IPS-NIHi11 (cell line): ENCODE measurements around the gene KRT81.
A peak's percentile ranks its signal among the peaks of the same experiment; 100 is the strongest.
"Not testable (repeated sequence)": the region's sequence is repeated elsewhere in the genome, so short reads cannot be mapped to it uniquely, and the experiment has no call there.

Source experiments
- DNase-seq: peaks from one replicate; pipeline ENCODE4 v3.0.0; 2012; ENCODE audit warnings: mixed read lengths, low spot score

KRT81 gene

DNA sequence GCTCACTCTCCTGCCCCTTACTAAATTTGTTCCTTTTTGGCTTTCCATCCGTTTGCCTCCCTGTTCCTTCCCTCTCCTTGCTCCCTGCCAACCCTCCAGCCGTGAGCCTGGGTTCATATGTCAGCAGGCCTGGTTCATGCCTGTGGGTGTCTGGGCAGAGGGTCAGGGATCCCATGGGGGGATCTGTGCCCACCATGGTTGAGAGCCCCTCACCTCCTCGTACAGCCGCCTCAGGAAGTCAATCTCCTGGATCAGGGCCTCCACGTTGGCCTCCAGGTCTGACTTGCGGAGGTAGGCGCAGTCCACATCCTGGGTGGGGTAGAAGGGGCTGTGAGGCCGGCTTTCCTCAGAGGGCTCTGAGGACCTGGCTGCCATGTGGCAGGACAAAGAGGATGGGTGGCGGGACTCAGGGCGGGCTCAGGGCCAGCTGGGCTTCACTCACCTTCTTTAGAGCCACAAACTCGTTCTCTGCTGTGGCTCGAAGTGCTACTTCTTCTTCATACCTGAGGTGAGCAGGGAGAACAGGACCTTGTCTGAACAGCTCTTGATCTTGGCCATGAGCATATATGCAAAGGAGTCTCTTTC lies 26.2 kb upstream of the KRT81 start:
- no peak for DNase-seq

DNA sequence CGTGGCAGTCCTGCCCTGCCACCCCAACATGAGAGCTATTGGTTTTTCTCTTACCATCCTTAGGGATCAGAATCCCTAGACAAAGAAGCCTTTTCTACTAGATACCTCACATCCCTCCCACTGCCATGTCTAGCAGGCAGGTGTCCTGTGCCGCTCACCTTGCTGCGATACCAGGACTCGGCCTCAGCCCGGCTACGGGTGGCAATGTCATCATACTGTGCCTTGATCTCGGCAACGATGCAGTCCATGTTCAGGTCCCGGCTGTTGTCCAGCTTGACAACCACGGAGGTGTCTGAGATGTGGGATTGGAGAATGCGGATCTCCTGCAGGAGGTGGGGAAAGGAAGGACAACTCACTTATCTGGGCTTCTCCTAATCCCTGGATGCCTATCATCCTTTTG lies 25.4 kb upstream of the KRT81 start:
- no peak for DNase-seq

DNA sequence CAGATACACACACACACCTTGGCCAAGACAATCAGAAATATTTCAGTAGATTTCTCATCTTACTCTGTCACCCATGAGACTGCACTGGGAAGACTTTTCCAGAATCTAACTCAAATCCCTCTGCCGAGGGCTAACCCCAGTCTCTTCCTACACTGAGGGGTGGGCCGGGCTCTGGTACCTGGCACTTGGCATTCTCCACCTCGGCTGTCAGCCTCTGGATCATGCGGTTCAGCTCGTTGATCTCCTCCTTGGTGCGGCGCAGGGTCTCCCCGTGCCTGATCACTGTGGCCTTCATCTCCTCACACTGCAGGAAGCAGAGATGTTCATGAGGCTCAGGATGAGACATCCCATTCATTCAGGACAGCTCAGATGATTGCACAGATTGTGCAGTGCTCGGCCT lies 25.0 kb upstream of the KRT81 start:
- no peak for DNase-seq

DNA sequence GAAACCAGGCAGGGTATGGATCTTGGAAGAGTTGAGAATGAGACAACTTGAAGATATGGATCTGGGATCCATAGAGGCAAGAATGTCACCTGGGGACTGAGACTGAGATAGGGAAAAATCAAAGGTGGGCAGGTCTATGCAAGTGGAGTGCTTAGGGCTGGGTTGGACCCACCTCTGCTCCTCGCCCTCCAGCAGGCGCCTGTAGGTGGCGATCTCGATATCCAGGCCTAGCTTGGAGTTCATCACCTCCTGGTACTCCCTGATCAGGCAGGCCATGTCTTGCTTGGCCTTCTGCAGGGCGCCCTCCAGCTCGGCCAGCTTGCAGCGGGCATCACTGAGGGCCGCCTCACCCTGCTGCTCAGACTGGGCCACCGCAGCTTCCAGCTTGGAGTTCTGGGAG lies 24.4 kb upstream of the KRT81 start:
- DNase-seq = peak; percentile 73

DNA sequence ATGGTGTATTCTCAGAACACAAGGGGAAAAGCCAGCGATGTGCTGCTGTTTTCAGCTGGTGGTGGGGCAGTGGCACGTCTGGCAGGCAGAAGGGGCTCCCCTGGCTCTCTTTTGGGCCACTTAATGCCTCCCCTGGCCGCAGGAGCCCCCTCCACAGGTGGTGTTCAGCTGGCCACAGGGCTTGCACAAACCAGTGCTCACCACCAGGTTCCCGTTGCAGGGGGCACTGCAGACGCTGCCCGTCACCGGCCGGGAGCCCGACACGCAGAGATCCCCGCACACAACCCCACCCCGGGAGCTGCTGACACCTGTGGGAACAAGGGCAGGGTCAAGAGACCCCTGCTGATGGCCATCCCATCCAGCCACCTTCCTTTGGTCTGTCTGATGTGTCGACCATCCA lies 23.2 kb upstream of the KRT81 start:
- DNase-seq = no peak

DNA sequence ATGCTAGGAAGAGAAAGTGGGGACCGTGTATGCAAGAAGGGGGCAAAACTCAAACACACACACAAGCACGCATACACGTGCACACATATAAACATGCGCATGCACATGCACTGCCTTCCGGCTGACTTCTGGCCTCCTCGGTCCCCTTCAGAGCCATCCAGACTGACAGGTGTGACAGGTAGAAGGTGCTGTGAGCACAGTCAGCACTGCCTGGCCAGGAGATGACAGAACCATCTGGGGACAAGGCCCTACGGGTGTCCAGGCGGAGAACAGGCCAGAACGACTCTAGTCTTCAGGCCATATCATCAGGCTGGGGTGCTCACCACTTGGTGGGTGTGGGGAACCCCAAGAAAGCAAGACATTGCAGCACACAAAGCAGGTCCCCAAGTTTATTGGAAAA lies 22.6 kb upstream of the KRT81 start:
- no peak for DNase-seq

DNA sequence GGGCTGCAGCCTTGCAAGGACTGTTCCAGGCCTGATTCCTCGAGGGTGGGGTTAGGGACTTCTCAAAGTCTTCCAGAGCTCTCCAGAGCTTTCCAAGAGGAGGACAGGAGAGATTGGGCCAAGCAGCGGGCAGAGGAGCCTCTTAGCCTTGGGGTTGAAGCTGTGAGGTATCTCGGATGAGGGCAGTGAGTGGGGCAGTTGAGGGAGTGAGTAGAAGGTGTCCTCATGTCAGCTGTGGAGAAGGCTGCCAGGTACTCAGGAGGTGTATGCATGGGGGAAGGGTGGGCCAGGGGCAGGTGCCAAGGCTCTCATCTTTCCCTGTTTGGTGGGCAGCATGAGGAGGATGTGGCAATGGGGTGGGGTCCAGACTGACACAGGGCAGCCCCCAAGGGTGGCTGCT lies 22.1 kb upstream of the KRT81 start:
- DNase-seq = no peak

DNA sequence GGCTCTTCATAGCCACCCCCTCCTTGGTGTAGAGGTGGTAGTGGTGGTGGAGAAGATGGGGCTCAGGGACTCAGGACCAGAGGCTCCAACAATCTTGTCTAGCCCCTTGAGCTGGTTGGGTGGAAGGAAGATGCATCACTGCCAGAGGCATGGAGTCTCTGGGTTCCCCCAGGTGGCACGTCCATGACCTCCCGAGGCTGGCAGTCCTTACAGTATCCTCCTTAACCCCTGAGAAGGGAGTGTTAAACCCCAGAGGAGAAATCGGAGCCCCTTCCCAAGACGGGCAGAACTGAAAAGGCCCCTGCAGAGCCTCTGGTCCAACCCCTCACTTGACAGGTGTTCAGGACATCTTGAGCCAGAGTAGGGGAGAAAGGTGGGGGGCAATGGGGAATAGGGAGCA lies 20.8 kb upstream of the KRT81 start:
- DNase-seq = no peak

DNA sequence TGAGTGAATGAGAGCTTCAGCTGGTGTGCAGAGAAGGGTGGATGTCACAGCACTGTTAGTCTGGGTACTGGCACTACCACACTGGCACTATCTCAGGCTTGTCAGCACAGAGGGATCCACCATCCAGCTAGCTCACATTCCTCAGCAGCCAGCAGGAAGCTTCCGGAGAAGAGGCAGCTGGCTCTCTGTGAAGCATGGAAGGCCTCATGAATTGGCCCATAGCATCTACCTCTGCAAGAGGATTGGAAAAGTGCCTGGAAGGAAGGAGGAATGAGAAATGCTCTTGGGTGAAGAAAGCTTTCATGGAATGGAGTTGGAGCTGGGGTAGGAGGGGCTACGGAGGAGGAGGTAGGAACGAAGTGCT lies 19.9 kb upstream of the KRT81 start:
- DNase-seq = no peak

DNA sequence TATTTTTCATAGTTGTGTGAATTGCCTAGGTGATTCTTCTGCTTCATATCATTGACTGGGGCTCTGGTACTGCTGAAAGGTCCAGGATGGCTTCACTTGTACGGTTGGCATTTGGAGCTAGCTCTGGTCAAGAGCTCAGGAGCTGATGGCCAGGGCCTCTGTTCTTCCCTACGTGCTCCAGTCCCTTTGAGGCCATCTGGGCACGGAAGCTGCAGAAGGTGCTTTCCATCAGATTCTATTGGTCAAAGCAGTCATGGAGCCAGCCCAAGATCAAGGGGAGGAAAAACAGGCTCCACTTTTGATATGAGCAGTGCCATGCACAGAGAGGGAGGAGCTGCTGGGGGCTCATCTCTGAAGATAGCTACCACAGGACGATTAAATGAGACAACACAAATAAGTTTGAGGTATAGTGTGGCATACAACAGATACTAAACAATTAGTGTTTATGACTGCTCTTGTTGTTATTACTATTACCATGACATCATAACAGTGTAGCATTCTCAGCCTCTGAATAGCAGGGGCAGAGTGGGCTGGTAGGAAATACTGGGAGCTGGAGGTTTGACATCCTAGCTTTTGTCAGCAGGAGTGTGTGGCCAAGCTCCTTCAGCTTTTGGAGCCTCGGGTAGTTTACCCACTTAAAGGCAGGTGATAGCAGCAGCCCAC lies 19.4 kb upstream of the KRT81 start:
- no peak for DNase-seq

DNA sequence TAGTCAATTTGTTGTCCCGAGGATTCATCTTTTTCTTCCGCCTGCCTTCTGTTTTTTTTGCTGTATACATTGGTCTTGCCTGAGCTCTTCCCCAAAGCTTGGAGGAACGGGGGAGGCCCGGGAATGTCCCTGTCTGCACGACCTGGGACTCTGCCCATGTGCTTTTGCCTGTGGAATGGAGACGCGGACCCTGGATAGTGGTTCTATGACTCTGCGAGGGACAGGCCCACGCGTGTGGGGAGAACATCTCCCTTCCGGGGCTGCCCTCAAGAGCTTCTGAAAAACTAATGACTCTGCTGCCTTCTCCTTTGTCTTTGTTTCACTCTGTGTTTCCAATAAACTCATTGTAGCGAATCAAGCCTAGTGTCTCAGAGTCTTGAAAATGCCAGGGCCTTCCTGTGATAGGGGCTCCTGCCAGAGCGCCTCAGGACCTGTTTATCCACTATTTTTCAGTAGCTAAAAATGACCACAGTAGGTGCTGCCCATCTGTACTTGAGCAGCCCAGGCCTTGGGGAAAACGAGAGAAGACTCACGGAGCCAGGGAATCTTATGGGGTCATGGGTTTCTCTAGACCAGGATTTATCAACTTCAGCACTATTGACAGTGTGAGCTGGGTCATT lies 17.6 kb upstream of the KRT81 start:
- no peak for DNase-seq

DNA sequence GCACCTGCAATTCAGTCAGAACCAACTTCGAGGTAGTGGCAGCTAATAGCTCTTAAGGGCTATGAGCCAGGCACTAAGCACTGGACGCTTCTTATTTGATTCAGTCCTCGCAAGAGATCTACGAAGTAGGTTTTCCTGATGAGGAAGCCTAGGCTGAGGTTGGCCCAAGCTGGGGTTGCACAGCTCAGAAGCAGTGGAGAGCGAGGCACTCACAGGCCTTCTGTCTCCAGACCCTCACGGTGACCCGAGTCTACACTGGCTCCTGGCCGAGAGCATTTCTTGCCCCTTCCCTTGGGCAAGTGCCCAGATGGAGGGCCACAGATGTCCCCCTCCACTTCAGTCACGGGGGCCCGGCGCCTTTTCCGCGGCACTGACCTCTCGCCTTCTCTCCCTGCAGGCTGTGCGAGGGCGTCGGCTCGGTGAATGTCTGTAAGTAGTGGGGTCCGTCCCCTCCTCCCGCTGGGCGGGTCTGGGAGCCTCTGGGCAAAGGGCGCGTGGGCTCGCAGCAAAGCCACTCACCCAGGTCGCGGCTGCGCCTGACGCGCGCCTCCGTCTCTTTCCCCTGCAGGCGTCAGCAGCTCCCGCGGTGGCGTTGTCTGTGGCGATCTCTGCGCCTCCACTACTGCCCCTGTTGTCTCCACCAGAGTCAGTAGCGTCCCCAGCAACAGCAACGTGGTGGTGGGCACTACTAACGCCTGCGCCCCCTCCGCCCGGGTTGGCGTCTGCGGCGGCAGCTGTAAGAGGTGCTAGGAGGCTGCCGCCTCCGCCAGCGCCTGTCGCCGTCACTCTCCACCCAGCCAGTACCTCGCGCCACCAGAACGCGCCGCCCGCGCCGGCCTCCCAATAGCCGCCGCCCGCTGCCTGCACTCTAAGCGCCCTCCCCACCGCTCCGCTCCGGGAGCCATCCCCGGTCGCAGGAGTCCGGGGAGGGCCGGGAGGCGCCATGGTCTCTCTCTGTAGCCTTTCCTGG lies 16.8 kb upstream of the KRT81 start:
- DNase-seq = peak; percentile 88

DNA sequence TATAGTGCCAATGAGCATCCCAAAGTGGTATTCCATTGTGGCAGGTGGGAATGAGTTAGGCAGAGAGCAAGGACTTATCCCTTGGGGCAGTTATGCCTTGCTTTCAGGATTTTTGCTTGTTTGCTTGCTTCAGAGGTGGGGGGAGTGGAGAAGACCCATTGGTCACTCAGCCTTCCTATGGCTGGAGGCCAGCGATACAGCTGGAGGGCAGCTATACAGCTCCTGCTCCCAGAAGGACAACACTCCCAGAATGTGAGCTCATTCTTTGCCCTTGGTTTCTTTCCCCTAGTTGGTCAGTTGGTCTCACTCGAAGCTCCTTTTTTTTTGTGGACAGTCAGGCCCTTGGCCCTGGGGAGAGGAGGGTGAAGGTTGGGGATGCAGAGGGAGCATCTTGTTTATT lies 15.4 kb upstream of the KRT81 start:
- no peak for DNase-seq

DNA sequence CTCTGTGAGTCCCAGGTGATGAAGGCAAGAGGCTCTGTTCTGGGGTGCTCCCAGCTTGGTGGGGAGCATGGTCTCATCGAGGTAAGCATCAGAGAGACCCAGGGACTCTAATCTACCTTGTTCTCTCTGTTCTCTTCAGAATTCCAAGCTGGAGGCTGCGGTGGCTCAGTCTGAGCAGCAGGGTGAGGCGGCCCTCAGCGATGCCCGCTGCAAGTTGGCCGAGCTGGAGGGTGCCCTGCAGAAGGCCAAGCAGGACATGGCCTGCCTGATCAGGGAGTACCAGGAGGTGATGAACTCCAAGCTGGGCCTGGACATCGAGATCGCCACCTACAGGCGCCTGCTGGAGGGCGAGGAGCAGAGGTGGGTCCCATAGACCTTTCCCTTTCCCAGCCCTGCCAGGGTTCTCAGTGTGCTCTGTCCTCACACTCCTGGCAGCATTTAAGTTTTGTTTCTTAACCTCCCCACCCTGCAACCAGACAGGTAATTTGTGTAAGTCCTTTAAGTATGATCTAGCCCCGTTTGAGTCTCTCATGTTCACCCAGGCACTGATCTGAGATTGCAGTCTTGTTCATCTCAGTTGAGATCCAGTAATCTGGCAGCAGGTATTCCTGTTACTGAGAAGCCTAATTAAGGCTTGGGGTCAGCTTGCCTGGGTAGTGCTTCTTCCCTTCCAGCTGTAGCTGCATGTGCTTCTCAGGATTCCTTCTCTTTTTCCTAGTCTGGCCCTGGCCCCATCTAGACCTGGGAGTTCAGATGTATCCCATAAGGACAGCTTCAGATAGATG lies 14.8 kb upstream of the KRT81 start:
- peak; percentile 43 for DNase-seq

DNA sequence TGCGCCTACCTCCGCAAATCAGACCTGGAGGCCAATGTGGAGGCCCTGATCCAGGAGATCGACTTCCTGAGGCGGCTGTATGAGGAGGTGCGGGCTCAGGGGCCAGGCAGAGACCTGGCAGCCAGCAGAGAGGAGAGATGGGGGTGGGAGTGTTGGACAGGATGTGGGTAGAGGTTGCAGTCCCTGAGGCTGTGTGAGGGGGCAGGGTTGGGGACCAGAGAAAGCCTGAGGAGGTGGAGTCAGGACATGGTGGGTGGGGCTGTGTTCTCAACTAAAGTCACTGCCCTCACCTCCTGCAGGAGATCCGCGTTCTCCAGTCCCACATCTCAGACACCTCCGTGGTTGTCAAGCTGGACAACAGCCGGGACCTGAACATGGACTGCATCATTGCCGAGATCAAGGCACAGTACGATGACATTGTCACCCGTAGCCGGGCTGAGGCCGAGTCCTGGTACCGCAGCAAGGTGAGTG lies 13.6 kb upstream of the KRT81 start:
- not testable (repeated sequence) for DNase-seq

DNA sequence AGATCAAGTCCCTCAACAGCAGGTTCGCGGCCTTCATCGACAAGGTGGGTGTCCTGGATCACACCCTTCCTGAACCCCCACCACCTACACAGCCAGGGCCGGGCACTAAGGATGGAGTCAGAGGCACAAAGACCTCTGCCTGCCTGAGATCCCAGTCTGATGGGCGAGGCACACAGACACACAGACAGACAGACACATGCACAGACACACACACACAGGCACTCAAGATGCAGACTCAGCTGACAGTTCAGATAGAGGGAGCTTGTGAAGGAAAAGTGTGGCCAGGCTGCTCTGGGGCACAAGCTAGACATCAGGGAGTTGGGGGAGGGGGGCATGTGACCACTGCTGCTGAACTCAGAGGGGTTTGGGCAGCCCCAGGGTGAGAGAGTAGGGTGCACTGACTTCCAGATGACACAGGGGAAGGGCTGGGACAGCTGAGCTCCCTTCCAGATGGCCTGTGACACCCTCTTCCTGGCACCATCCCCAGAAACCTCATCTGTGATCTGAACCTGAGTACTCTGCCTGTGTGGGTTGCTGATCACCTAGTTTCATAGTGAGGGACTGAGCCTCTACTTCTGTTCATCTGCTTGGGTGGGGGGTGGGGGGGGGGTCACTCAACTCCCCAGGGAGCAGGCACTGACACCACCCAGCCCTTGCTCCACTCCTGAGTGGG lies 11.0 kb upstream of the KRT81 start:
- DNase-seq = not testable (repeated sequence)

DNA sequence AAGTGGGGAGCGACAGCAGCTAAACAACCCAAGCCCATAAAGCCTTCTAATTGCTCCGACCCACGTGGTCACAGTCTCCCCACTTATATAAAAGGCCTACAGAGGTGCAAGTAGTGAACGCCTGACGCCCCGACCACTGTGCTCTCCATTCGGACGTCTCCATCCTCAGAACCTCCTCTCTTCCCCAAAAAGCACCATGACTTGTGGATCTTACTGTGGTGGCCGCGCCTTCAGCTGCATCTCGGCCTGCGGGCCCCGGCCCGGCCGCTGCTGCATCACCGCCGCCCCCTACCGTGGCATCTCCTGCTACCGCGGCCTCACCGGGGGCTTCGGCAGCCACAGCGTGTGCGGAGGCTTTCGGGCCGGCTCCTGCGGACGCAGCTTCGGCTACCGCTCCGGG lies 10.4 kb upstream of the KRT81 start:
- DNase-seq = not testable (repeated sequence)

DNA sequence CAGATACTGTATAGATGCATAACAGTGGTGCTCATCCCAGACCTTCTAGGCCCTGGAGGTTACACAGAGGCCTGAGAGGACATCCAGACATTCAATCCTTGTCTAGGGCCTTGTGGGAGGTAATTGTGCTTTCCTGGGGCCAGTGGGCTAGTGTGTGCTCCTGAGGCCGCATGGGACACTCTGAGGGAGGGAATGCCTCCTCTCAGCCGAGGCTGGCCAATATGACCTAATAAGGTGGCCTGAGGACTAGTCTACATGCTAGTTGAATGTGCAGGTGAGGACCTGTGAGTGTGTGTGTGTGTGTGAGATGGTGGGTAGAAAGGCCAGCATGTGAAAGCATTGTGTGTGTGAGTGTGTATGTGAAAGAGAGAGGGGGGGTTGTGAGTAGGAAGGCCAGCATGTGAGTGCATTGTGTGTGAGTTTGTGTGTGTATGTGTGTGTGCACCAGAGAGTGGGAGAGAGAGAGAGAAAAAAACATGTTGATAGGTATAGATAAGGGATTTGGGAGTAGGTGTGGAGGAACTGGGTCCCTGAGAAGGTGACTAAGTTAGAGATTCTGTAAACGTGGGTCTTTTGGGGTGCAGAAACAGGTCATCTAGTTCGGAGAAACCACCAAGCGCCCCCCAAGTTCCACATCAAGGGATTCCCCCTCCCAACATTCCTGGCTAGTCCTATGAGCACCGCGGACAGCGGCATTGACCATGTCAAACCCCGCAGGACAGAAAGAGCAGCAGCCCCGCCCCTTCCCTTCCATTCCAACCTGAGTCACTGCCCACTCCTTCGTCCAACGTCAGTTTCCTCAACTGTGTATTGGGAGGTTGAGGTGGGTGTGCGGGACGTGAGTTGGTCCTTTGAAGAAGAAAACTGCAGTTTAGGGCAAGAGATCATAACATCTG lies 9.7 kb upstream of the KRT81 start:
- peak; percentile 76 for DNase-seq

DNA sequence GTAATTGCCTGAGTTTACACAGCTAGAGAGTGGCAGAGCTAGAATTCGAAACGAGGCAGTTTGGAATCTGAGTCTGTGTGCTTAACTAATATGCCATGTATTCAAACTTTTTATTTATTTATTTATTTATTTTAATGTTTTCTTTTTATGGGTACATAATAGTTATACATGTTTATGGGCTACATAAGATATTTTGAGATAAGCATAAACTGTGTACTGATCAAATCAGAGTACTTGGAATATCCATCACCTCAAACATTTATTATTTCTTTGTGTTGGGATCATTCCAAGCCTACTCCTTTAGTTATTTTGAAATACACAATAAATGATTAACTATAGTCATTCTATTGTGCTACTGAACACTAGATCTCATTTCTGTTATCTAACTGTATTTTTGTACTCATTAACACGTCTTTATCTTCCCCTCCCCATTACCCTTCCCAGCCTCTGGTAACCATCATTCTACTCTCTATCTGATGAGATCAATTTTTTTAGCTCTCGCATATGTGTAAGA lies 7.4 kb upstream of the KRT81 start:
- no peak for DNase-seq
